A204.1 (cell line): Measurements from ENCODE around the gene MAGI2.

Experiments used
- FAIRE-seq: peaks from 2 replicates; lab custom pipeline; 2012; peaks lifted over from hg19 to GRCh38; lab: Jason Lieb, UNC

The MAGI2 gene

GRCh38 chr7:78905436-78905835, 548.0 kb downstream of the MAGI2 start:
- FAIRE-seq: no peak

- FAIRE-seq: no peak
These were observed 548.5 kb downstream of the MAGI2 start for GRCh38 chr7:78904983-78905382.

GRCh38 chr7:78901566-78901965, 551.9 kb downstream of the MAGI2 start:
- no peak for FAIRE-seq

- FAIRE-seq: no peak
These were observed 552.7 kb downstream of the MAGI2 start for GRCh38 chr7:78900806-78901205.

- FAIRE-seq: no peak
These were observed 558.1 kb downstream of the MAGI2 start for GRCh38 chr7:78895393-78895792.

DNA sequence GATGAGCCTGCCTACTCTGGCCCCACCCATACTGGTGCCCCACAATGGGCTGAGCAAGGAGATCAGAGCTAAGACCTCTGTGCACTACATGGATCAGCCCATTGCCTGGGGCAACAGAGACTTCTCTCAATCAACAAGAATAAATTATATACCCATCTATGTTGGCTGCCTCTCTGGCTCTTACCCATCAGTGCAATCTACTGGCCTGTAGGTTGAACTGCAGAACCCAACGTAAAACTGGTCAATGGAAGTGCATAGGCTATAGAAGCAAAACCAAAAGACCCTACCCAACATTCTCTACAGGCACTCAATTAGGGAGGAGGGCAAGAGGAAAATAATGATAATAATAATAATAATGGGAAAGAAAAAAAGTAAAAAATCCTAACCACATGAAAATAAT, 574.3 kb downstream of the MAGI2 start:
- no peak for FAIRE-seq

DNA sequence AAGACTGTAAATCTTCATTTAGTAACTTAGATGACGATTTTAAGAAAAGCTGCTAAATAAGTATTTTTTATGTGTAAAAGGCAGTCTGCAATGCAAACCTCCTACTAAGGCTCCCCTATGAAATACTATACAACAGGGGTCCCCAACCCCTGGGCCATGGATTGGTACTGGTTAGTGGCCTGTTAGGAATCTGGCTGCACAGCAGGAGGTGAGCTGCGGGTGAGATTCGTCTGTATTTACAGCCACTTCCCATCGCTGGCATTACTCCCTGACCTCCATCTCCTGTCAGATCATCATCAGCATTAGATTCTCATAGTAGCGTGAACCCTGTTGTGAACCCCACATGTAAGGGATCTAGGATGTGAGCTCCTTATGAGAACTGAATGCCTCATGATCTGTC, 580.4 kb downstream of the MAGI2 start:
- no peak for FAIRE-seq

DNA sequence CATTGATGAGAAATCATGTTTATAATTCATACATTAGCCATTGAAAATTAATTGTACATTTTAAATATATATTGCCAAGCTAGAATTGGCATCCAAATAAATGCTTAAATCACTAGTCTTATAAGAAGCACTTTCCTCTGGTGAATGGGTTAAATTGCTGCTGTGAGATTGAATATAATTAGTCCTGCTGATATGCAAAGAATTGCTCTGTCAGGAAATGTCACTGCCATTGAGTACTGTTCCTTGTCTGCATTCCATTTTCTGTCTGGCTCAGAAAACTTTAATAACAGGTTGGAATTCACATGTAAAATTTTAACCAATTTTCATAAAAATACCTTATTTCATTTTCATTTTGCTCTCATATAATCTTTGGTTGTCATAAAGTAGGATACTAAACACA, 589.1 kb downstream of the MAGI2 start:
- FAIRE-seq: no peak

DNA sequence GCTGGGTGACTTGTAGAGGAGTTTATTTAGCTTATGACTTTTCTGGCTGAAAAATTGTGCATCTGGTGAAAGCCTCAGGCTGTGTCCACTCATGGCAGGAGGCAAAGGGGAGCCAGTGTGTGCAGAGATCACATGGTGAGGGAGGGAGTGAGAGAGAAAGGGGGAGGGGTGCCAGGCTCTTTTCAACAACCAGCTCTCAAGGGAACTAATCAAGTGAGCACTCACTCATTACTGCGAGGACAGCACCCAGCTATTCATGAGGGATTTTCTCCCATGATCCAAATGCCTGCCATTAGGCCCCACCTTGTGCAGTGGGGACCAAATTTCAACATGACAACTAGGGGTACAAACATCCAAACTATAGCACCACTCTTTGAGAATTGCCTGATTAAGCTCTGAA, 590.2 kb downstream of the MAGI2 start:
- no peak for FAIRE-seq

DNA sequence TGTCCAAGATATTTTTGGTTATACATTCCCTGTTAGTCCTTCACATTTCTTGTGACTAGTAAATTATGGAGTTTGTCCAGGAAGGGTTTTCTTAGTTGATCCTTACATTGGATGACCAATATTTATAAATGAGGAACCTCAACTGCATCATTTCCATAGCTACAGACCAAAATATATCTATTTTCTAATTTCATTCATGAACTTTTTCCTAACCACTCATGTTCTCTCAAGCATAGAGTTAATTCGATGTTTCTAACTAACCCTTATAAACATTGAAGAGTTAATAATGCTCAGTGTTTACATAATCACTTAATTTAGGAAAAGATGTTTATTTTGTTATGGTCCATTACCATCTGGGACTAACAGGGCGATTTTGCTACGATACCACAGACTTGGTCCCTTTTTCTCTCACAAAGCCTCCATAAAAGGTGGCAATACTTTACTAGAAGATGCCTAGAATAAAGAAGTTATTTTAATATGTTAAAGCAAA, 591.0 kb downstream of the MAGI2 start:
- FAIRE-seq: no peak

DNA sequence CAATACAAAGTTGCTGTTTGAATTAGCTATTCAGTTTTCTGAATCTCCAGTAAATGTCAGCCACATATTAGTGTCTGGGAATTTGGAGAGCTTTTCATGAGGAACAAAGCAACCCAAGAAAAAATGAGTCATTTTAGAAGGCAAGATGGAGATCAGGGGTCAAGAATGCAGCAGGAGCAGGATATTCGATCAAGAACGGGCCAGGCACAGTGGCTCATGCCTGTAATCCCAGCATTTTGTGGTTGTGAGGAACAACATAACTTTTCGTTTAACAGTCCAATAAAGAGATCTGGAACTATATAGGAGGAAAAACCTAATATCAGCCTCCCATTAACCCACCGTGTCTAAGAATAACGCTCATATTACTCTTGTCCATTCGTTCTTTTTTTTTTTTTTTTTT, 600.5 kb downstream of the MAGI2 start:
- no peak for FAIRE-seq

DNA sequence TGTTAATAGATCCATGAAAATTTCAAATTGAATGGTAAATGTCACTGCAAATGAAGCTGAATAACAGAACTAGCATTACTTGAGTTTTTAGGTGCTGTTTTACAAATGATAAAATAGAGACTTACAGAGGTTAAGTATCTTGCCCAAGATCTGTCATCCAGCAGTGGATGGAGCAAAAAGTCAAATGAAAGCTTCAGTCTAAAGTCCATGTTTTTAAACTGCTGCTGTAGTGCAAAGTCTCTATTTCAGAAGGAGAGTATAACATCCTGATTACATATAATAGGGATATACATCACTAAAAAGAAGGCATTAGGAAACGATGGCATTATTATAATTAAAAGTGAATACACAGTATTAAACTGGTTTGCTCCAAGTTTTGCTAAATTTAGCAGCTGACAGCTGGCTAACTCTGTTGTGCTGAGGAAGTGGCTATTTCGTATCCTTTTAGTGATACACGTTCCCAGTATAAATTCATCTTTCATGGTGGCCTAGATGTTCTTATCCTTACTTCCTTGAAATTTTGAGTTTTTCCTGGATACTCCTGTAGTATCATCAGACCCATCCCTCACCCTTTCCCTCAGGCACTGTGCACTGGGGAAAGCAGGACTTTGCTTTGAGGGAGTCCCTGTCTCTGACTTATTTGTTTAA, 603.2 kb downstream of the MAGI2 start:
- FAIRE-seq: no peak

DNA sequence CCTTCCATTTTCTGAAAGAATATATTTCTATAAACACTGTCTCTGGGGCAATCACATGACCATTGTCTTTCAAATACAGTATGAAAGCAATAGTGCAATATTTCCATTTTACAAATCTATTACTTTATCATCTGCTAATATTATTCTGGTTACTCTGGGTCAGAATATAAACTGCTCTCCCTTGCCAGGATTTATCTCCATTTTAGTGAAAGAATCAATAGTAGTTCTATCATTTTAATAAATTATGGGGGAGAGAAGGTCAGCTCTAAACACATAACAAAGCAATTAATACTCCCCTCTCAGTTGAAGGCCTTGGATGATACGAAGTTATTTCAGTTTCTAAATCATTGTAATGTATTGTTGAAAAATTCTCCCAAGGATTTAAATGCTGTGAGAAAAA, 608.3 kb downstream of the MAGI2 start:
- no peak for FAIRE-seq

- FAIRE-seq: no peak
These were observed 611.4 kb downstream of the MAGI2 start for GRCh38 chr7:78842068-78842467.

GRCh38 chr7:78835897-78836296, 617.6 kb downstream of the MAGI2 start:
- no peak for FAIRE-seq

GRCh38 chr7:78828317-78828716, 625.1 kb downstream of the MAGI2 start:
- no peak for FAIRE-seq

DNA sequence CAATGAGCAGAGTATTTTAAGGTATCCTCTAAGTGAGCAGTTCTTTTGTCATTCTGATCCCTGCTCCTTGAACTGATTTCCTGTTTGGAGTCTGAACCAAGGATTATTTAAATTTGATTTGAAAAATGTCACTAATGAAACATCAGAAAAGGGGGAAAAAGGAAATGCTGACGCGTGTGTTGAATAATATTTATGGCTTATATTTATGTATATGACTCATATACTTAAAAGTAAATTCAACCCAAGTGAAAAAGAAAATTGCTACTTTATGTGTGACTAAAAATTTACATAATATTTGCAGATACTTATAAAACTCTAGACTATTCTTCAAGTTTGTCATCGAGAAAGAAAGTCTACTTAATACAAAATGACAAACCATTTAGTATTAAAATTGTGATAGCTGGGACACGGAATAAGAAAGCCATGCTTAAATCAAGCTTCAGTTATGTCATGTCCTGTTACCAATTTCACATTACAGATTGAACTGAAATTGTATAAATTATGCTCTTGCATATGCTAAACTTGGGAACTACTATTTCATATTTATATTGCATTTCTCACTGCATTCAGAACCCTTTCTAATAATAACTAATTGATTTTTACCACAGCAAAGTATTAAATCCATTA, 649.9 kb downstream of the MAGI2 start:
- FAIRE-seq: no peak

- no peak for FAIRE-seq
These were observed 659.4 kb downstream of the MAGI2 start for GRCh38 chr7:78794101-78794500.

- FAIRE-seq: no peak
These were observed 660.8 kb downstream of the MAGI2 start for GRCh38 chr7:78792624-78793023.

DNA sequence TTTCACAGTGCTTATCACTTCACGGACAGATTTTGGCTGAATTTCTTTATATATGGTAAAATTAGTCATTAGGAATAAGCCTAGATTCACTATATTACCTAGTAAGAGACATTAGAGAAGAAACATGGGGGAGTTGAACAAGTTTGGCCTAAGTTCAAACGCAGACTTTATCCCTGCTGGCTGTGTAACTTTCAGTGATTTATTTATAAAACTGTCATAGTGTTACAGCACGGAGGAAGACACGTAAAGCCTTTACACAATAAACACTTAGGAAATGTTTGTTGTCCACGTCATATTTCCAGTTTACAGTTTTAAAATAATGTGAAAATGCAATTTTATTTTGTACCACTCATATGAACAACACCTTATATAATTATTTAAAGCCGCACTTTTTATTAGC, 661.5 kb downstream of the MAGI2 start:
- FAIRE-seq: no peak

GRCh38 chr7:78788464-78788863, 665.0 kb downstream of the MAGI2 start:
- FAIRE-seq: no peak

GRCh38 chr7:78787854-78788253, 665.6 kb downstream of the MAGI2 start:
- no peak for FAIRE-seq

DNA sequence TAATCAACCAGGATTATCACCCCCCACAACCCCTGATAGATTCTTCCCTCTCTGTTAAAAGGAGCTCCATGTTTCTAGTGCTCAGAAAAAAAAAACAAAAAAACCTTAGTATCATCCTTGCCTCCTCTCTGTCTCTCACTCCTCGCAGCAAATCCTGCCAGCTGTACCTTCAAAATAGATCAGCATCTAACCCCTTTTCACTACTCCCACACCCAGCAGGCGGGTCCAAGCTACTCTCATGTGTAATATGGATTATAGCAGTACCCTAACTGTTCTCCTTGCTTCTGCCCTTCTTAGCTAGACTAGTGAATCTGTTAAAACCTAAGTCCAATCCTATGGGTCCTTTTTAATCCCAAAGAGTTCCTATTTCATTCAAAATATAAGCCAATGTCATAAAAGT, 667.4 kb downstream of the MAGI2 start:
- no peak for FAIRE-seq
